ENCODE results near the gene TMEM106C.

TMEM106C gene

GRCh38 chr12:47999816-48000215 lies 36.4 kb downstream of the TMEM106C start:
- no peak for TF ChIP-seq CTCF (IDR thresholded peaks at IDR 0.05; ENCODE audit: low read length, missing control alignments)
- no peak for DNase-seq (ENCODE audit: low read depth)
- no peak overlapping the region for H3K4me3 ChIP-seq (replicated peaks; ENCODE audit: low read depth, low read length)

- no peak for TF ChIP-seq CTCF (IDR thresholded peaks at IDR 0.05; ENCODE audit: low read length, missing control alignments)
- DNase-seq (ENCODE audit: low read depth) = peak; percentile 69
- peak overlapping the region; percentile 55 for H3K4me3 ChIP-seq (replicated peaks; ENCODE audit: low read depth, low read length)
These were observed 37.6 kb downstream of the TMEM106C start for GRCh38 chr12:48000878-48001504.

GRCh38 chr12:48001505-48002413 lies 38.4 kb downstream of the TMEM106C start:
- H3K4me3 ChIP-seq (replicated peaks; ENCODE audit: low read depth, low read length) = peak overlapping the region; percentile 55
- DNase-seq (ENCODE audit: low read depth) = peak; percentile 24
- no peak for TF ChIP-seq CTCF (IDR thresholded peaks at IDR 0.05; ENCODE audit: low read length, missing control alignments)

- peak overlapping the region; percentile 55 for H3K4me3 ChIP-seq (replicated peaks; ENCODE audit: low read depth, low read length)
- TF ChIP-seq CTCF (IDR thresholded peaks at IDR 0.05; ENCODE audit: low read length, missing control alignments) = no peak
These were observed 39.0 kb downstream of the TMEM106C start for GRCh38 chr12:48002414-48002730.

GRCh38 chr12:48002773-48003218 lies 39.4 kb downstream of the TMEM106C start:
- TF ChIP-seq CTCF (IDR thresholded peaks at IDR 0.05; ENCODE audit: low read length, missing control alignments) = no peak
- no peak overlapping the region for H3K4me3 ChIP-seq (replicated peaks; ENCODE audit: low read depth, low read length)
- DNase-seq (ENCODE audit: low read depth) = peak; percentile 20

More at GRCh38 chr12:48002414-48002730, 39.0 kb downstream of the TMEM106C start:
- no peak for DNase-seq (ENCODE audit: low read depth)

GRCh38 chr12:48003226-48004052 lies 40.0 kb downstream of the TMEM106C start:
- H3K4me3 ChIP-seq (replicated peaks; ENCODE audit: low read depth, low read length) = no peak overlapping the region
- TF ChIP-seq CTCF (IDR thresholded peaks at IDR 0.05; ENCODE audit: low read length, missing control alignments) = no peak
- DNase-seq (ENCODE audit: low read depth) = no peak
